Tibial nerve (tissue), 4 donors: Measurements from ENCODE around the gene HAUS3. TPM values are rescaled to one million over a fixed set of nuclear protein-coding genes. Genes with fewer than 3 reads are reported as not detected.

Experiments
- DNase-seq, 2 donors: peaks; one replicate each; pipeline ENCODE4 v3.0.0-alpha.2; 2019; ENCODE audit warnings: low spot score in 2 of 2
- H3K27ac ChIP-seq, 4 donors: fragments of 200-600 bp; sonication (generic) in 3 of 4; one replicate each; pipeline ENCODE4 v1.5.1; 2017 to 2019; ENCODE audit warnings: mild to moderate bottlenecking in 1 of 4
- H3K27me3 ChIP-seq, 2 donors: fragments of 200-600 bp; sonication (generic) in 1 of 2; one replicate each; pipeline versions ENCODE4 v1.5.1 to v1.6.0; 2017 to 2019
- H3K36me3 ChIP-seq, 3 donors: fragments of 200-600 bp; sonication (generic); one replicate each; pipeline ENCODE4 v1.5.1; 2018 to 2019
- H3K4me1 ChIP-seq, 4 donors: fragments of 200-600 bp; sonication (generic) in 3 of 4; one replicate each; pipeline ENCODE4 v1.5.1; 2017 to 2019
- H3K4me3 ChIP-seq, 4 donors: fragments of 200-600 bp; sonication (generic) in 3 of 4; one replicate each; pipeline ENCODE4 v1.5.1; 2017 to 2019; ENCODE audit warnings: mild to moderate bottlenecking in 1 of 4, moderate library complexity in 1 of 4
- H3K9me3 ChIP-seq, 4 donors: fragments of 200-600 bp; sonication (generic) in 3 of 4; one replicate each; pipeline ENCODE4 v1.5.1; 2017 to 2019
- CTCF ChIP-seq, 5 experiments: fragments of 200-600 bp in 3 of 5; fragments of 450-650 bp in 2 of 5; sonication (generic) in 3 of 5; IDR thresholded peaks; one replicate each; pipeline ENCODE4 v1.5.1; 2016 to 2019; ENCODE audit warnings: antibody characterized with exemption in 5 of 5, mild to moderate bottlenecking in 3 of 5, moderate library complexity in 2 of 5
- EP300 ChIP-seq, 2 donors: sonication (generic); formaldehyde crosslinking; IDR thresholded peaks; one replicate each; pipeline ENCODE4 v1.6.1; 2017; ENCODE audit warnings: antibody characterized with exemption in 2 of 2, mild to moderate bottlenecking in 1 of 2
- POLR2A ChIP-seq, 2 donors: fragments of 450-650 bp; IDR thresholded peaks; one replicate each; pipeline ENCODE4 v1.6.1; 2017; ENCODE audit warnings: antibody characterized with exemption in 2 of 2, mild to moderate bottlenecking in 2 of 2, moderate library complexity in 2 of 2
- WGBS, 2 donors: methylation state at CpG; one replicate each; pipeline ENCODE4 v1.1.5; 2018; 5-methylcytosine and 5-hydroxymethylcytosine counted together
- total RNA-seq, 4 donors: library from RNA; depleted of rRNA; stranded (reverse); fragments of >200 nt; gene quantifications; one replicate each; pipeline ENCODE4 v1.1.0, GENCODE V29; 2016

Gene HAUS3
- total RNA-seq, 4 donors from 2014 or later, result 9.6 to 20.1 (median 17.5) TPM

GRCh38 chr4:2262944-2263250, 21.0 kb upstream of the HAUS3 start:
- no peaks in the 10 kb centered on the region for H3K27me3 ChIP-seq
- H3K36me3 ChIP-seq, result peaks cover 0 to 11% (median 0%) of the 10 kb centered on the region in 3 donors
- 33 to 34% methylated on average over 13 of the region's 13 CpGs for WGBS, 2 donors
- no peak for DNase-seq
- no peak for TF ChIP-seq CTCF (IDR thresholded peaks at IDR 0.05)
- no peak for TF ChIP-seq POLR2A (IDR thresholded peaks at IDR 0.05)
- H3K9me3 ChIP-seq, result no peaks in the 10 kb centered on the region
- peak overlapping the region; percentile 42 to 99 (median 68) for H3K4me3 ChIP-seq
- H3K4me1 ChIP-seq, result peaks cover 0 to 75% (median 55%) of the 10 kb centered on the region in 4 donors
- H3K27ac ChIP-seq, result peak overlapping the region; percentile 75 to 98 (median 94)

GRCh38 chr4:2262145-2262943, 20.4 kb upstream of the HAUS3 start:
- TF ChIP-seq EP300 (IDR thresholded peaks at IDR 0.05), result peak in 1 of 2 donors; percentile 91
- TF ChIP-seq POLR2A (IDR thresholded peaks at IDR 0.05), result peak; percentile 92 to 93
- TF ChIP-seq CTCF (IDR thresholded peaks at IDR 0.05), result peak in 2 of 5 experiments; percentile 34 to 52
- peaks cover 0 to 80% (median 60%) of the 10 kb centered on the region in 4 donors for H3K4me1 ChIP-seq
- WGBS, 2 donors, result 0% methylated on average over 32 to 68 of the region's 98 CpGs

GRCh38 chr4:2261853-2262144, 19.9 kb upstream of the HAUS3 start, which contains the start of gene MXD4:
TSS of gene MXD4 (minus strand) at chr4:2262109. CDS start at chr4:2261980, 129 bp downstream.
- no peaks in the 10 kb centered on the region for H3K9me3 ChIP-seq
- H3K27me3 ChIP-seq, result no peaks in the 10 kb centered on the region
- H3K27ac ChIP-seq, result peak within 1 kb of the TSS; percentile 90 to 98 (median 96)
- no peak for TF ChIP-seq CTCF (IDR thresholded peaks at IDR 0.05)
- TF ChIP-seq POLR2A (IDR thresholded peaks at IDR 0.05), result peak in 1 of 2 donors; percentile 51
- no peak for TF ChIP-seq EP300 (IDR thresholded peaks at IDR 0.05)
- WGBS, 2 donors, result 0 to 1% methylated on average over 21 to 34 of the region's 46 CpGs
- H3K36me3 ChIP-seq, result peaks cover 0 to 12% (median 0%) of the 10 kb centered on the region in 3 donors
- DNase-seq, result no peak
- H3K4me3 ChIP-seq, result peak within 1 kb of the TSS; percentile 76 to 99 (median 88)
- peaks cover 0 to 83% (median 65%) of the 10 kb centered on the region in 4 donors for H3K4me1 ChIP-seq

More at GRCh38 chr4:2262145-2262943, 20.4 kb upstream of the HAUS3 start:
- peak overlapping the region; percentile 42 to 99 (median 68) for H3K4me3 ChIP-seq
- DNase-seq, result peak; percentile 97 to 99
- H3K27ac ChIP-seq, result peak overlapping the region; percentile 75 to 98 (median 96)
- H3K27me3 ChIP-seq, result no peaks in the 10 kb centered on the region
- peaks cover 0 to 12% (median 0%) of the 10 kb centered on the region in 3 donors for H3K36me3 ChIP-seq
- no peaks in the 10 kb centered on the region for H3K9me3 ChIP-seq

- Histone ChIP-seq H3K27ac (peak overlapping the region; percentile 90 to 97 (median 94)), H3K36me3 (peaks cover 0 to 12% (median 0%) of the 10 kb centered on the region in 3 donors), H3K9me3 (no peaks in the 10 kb centered on the region), H3K4me3 (peak overlapping the region; percentile 74 to 99 (median 86)), H3K4me1 (peaks cover 0 to 83% (median 67%) of the 10 kb centered on the region in 4 donors), H3K27me3 (no peaks in the 10 kb centered on the region)
- WGBS, 2 donors, result 0 to 1% methylated on average over 13 to 19 of the region's 91 CpGs
- DNase-seq, result peak in 1 of 2 donors; percentile 30
- TF ChIP-seq EP300 (IDR thresholded peaks at IDR 0.05) (peak in 1 of 2 donors; percentile 54), CTCF (IDR thresholded peaks at IDR 0.05) (no peak), POLR2A (IDR thresholded peaks at IDR 0.05) (peak in 1 of 2 donors; percentile 35)
These were observed 19.4 kb upstream of the HAUS3 start for GRCh38 chr4:2261110-2261852.
